22Rv1 (cell line): ENCODE data around the gene ZC3H14.

ENCODE experiments used
- ZFX ChIP-seq: fragments of 450-650 bp; IDR thresholded peaks from 2 replicates; pipeline ENCODE4 v1.6.1; 2017; ENCODE audit warnings: antibody characterized with exemption, borderline replicate concordance
- TF ChIP-seq, protein P1 (sequence below): fragments of 450-650 bp; IDR thresholded peaks from 2 replicates; pipeline ENCODE4 v1.5.1; 2017; ENCODE audit warnings: mild to moderate bottlenecking

DNA sequence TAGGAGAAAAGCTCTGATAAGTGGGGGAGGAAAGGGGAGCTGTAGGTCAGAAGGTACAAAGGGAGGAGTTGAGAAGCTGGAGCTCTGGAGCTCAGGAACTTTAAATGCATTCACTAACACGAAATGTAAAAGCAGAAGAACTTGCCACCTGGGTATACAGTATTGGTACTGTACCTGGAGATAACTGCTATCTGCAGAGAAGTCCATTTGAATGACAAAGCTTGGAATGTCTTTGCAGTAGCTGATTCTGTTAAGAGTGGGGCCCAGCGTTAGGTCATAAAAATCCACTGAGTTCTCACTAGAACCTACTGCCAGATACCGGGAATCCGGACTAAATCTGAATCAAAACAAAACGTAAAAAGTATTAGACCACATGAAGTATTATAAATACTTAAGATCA, 55.6 kb downstream of the ZC3H14 start:
- TF ChIP-seq, protein P1, sequence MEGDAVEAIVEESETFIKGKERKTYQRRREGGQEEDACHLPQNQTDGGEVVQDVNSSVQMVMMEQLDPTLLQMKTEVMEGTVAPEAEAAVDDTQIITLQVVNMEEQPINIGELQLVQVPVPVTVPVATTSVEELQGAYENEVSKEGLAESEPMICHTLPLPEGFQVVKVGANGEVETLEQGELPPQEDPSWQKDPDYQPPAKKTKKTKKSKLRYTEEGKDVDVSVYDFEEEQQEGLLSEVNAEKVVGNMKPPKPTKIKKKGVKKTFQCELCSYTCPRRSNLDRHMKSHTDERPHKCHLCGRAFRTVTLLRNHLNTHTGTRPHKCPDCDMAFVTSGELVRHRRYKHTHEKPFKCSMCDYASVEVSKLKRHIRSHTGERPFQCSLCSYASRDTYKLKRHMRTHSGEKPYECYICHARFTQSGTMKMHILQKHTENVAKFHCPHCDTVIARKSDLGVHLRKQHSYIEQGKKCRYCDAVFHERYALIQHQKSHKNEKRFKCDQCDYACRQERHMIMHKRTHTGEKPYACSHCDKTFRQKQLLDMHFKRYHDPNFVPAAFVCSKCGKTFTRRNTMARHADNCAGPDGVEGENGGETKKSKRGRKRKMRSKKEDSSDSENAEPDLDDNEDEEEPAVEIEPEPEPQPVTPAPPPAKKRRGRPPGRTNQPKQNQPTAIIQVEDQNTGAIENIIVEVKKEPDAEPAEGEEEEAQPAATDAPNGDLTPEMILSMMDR, result no peak
- no peak for TF ChIP-seq ZFX
